ENCODE results near the gene IQCN. TPM values are rescaled to one million over a fixed set of nuclear protein-coding genes. Genes with fewer than 3 reads are reported as not detected.

IQCN gene
- total and polyA plus RNA-seq, 2 donors (not counting 1 experiment from before 2014, with no cell fraction given) = 52.0 to 63.6 TPM

GRCh38 chr19:18278521-18279265 is 4.4 kb upstream of the IQCN start:
- ChIA-PET POLR2A (interaction anchor here (0.5 to 7.2 kb wide), 18 partner anchors 9 to 316 kb away, joined by 3 to 318 read pairs (median 8); partner anchors contain the start of genes LSM4, MPV17L2 and RAB3A), CTCF (interaction anchor here (0.9 to 6.8 kb wide), 33 partner anchors 9 to 348 kb away, joined by 3 to 259 read pairs (median 9); partner anchors contain the start of genes IFI30, LSM4, MPV17L2 and PGPEP1)
- H3K4me1 Mint-ChIP-seq = peaks cover 50% of the 10 kb centered on the region
- no peaks in the 10 kb centered on the region for H3K27me3 ChIP-seq (replicated peaks in 1 of 4; ENCODE audit: control extremely low read depth in 1 of 4, control insufficient read depth in 3 of 4, insufficient read depth in 4 of 4, low read length in 3 of 4)
- WGBS (ENCODE audit: insufficient coverage) = 80% methylated on average over 9 of the region's 10 CpGs
- H3K9me3 ChIP-seq (ENCODE audit: control extremely low read depth in 1 of 3, control insufficient read depth in 2 of 3, insufficient read depth in 1 of 3, low read length in 2 of 3) = no peaks in the 10 kb centered on the region
- peak; percentile 43 for TF ChIP-seq CTCF (IDR thresholded peaks at IDR 0.05)
- TF ChIP-seq EZH2 (IDR thresholded peaks at IDR 0.05; ENCODE audit: borderline replicate concordance, insufficient read depth, low read depth, low read length, poor library complexity, severe bottlenecking) = no peak
- peak overlapping the region; percentile 89 for H3K4me2 ChIP-seq (replicated peaks; ENCODE audit: low read depth, low read length, poor library complexity, severe bottlenecking)
- H3K4me1 ChIP-seq (ENCODE audit: control insufficient read depth in 2 of 2, insufficient read depth in 2 of 2, low read length in 2 of 2) = peaks cover 21 to 48% of the 10 kb centered on the region in 2 donors
- peak overlapping the region; percentile 97 for H3K4me3 Mint-ChIP-seq
- peaks cover 0 to 41% of the 10 kb centered on the region in 2 experiments for H3K36me3 ChIP-seq (replicated peaks in 1 of 2; ENCODE audit: control extremely low read depth in 1 of 2, control insufficient read depth in 1 of 2, extremely low read depth in 1 of 2, insufficient read depth in 2 of 2, low read length in 1 of 2)
- H3K27ac Mint-ChIP-seq = peak overlapping the region; percentile 97
- H3K9me3 Mint-ChIP-seq (ENCODE audit: insufficient read depth) = no peaks in the 10 kb centered on the region
- H3K4me3 ChIP-seq (ENCODE audit: control extremely low read depth in 1 of 5, extremely low read depth in 1 of 5, insufficient read depth in 1 of 5, low read depth in 2 of 5, low read length in 4 of 5) = peak overlapping the region; percentile 58 to 98 (median 94)
- H3K27ac ChIP-seq (ENCODE audit: low read length in 2 of 2) = peak overlapping the region; percentile 99 to 100
- intact Hi-C loops (cut with micrococcal nuclease) = loop anchor here (1.0 to 2.0 kb wide), 5 partner anchors 27 to 132 kb away; partner anchors contain the start of gene LSM4
- peak overlapping the region; percentile 100 for H3K9ac ChIP-seq (ENCODE audit: low read length)
- no peak for ATAC-seq (ENCODE audit: low read depth)
- H3K27me3 Mint-ChIP-seq = no peaks in the 10 kb centered on the region
- DNase-seq = peak; percentile 77
- H4K20me1 ChIP-seq (ENCODE audit: control insufficient read depth, insufficient read depth, low read length, poor library complexity, severe bottlenecking) = peaks cover 74% of the 10 kb centered on the region
- peaks cover 73% of the 10 kb centered on the region for H3K79me2 ChIP-seq (ENCODE audit: control insufficient read depth, insufficient read depth, low read length)
- H2AFZ ChIP-seq (ENCODE audit: insufficient read depth, low read depth, low read length, poor library complexity, severe bottlenecking) = no peak overlapping the region
